ENCODE results near the gene ELMO3. TPM values are rescaled to one million over a fixed set of nuclear protein-coding genes. Genes with fewer than 3 reads are reported as not detected.

The ELMO3 gene
- total and polyA plus RNA-seq, 2 of the 13 experiments (the other 11 are each of a cell fraction or from before 2014, with no cell fraction given), result 2.6 to 4.0 TPM

GRCh38 chr16:67156143-67156844, 42.6 kb upstream of the ELMO3 start (continued):
- TF ChIP-seq RERE (CRISPR knock-in tag; IDR thresholded peaks at IDR 0.05; ENCODE audit: low read depth), result no peak
- TF ChIP-seq MEIS1 (CRISPR knock-in tag; IDR thresholded peaks at IDR 0.05; ENCODE audit: borderline replicate concordance), result peak; percentile 8; the same call in 1 of the 2 replicates
- TF ChIP-seq ZSCAN5A (CRISPR knock-in tag; IDR thresholded peaks at IDR 0.05; ENCODE audit: borderline replicate concordance), result no peak
- no peak for TF ChIP-seq SCMH1 (CRISPR knock-in tag; IDR thresholded peaks at IDR 0.05; ENCODE audit: borderline replicate concordance)
- no peak for TF ChIP-seq PHB2 (IDR thresholded peaks at IDR 0.05; ENCODE audit: partially characterized antibody)
- 0 out of 2 replicates have a peak, but pooled peaks have one; percentile 1 for TF ChIP-seq ARNT2 (CRISPR knock-in tag; IDR thresholded peaks at IDR 0.05; ENCODE audit: low read depth)
- TF ChIP-seq ZBTB4 (CRISPR knock-in tag; IDR thresholded peaks at IDR 0.05; ENCODE audit: borderline replicate concordance), result no peak
- no peak for TF ChIP-seq DR1 (CRISPR knock-in tag; IDR thresholded peaks at IDR 0.05)
- no peak for TF ChIP-seq MTF2 (CRISPR knock-in tag; IDR thresholded peaks at IDR 0.05; ENCODE audit: borderline replicate concordance)
- TF ChIP-seq SAP130 (CRISPR knock-in tag; IDR thresholded peaks at IDR 0.05; ENCODE audit: low read depth), result peak; percentile 3; the same call in 1 of the 2 replicates
- no peak for TF ChIP-seq ZNF160 (CRISPR knock-in tag; IDR thresholded peaks at IDR 0.05)
- TF ChIP-seq DZIP1 (CRISPR knock-in tag; IDR thresholded peaks at IDR 0.05), result 0 out of 2 replicates have a peak, but pooled peaks have one; percentile 27
- 0 out of 2 replicates have a peak, but pooled peaks have one; percentile 5 for TF ChIP-seq ZNF607 (CRISPR knock-in tag; IDR thresholded peaks at IDR 0.05; ENCODE audit: borderline replicate concordance)
- TF ChIP-seq CHCHD3 (CRISPR knock-in tag; IDR thresholded peaks at IDR 0.05), result 0 out of 2 replicates have a peak, but pooled peaks have one; percentile 44
- TF ChIP-seq MYNN (CRISPR knock-in tag; IDR thresholded peaks at IDR 0.05; ENCODE audit: low read depth), result no peak

Measured in HepG2 (cell line).